Measurements from ENCODE around the gene USF3. TPM values are rescaled to one million over a fixed set of nuclear protein-coding genes. Genes with fewer than 3 reads are reported as not detected.
A peak's percentile ranks its signal among the peaks of the same experiment; 100 is the strongest.

USF3 gene
- total and polyA plus RNA-seq, 2 experiments from 2014 or later, result 10.1 to 23.5 TPM

DNA sequence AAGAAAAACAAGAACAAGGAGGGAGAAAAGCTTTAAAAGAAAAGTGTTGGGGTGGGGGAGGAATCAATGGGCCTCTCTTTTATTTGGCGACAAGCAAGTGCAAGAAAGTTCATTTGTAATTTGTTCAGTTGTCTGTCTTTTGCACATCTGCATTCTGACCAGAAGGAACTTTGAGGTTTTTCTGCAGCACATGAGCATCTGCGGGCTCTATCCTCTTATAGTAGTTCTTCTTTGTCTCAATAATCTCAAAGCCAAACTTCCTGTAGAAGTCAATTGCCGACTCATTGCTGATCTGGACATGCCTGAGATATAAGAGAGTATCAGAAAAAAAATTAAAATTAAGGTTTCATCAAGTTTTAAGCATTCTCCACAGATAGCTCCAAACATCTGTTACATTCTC lies 25.2 kb upstream of the USF3 start:
- Histone ChIP-seq H3K4me2 (no peak overlapping the region), H3K36me3 (ENCODE audit: insufficient read depth) (peaks cover 29% of the 10 kb centered on the region; the same call in 1 of the 2 replicates), H3F3A (replicated peaks; ENCODE audit: low read depth) (no peaks in the 10 kb centered on the region), H3K79me2 (replicated peaks; ENCODE audit: insufficient read depth) (peaks cover 39% of the 10 kb centered on the region), H3K27me3 (ENCODE audit: insufficient read depth) (no peaks in the 10 kb centered on the region), H3K4me1 (ENCODE audit: insufficient read depth) (no peaks in the 10 kb centered on the region), H2AFZ (no peak overlapping the region), H4K20me1 (replicated peaks; ENCODE audit: insufficient read depth) (peaks cover under 1% of the 10 kb centered on the region; the same call in 1 of the 2 replicates), H3K27ac (ENCODE audit: low read depth) (no peak overlapping the region), H3K4me3 (no peak overlapping the region), H3K9me2 (ENCODE audit: insufficient read depth) (no peaks in the 10 kb centered on the region)
- Mint-ChIP-seq H3K9me3 (no peaks in the 10 kb centered on the region), H3K27me3 (ENCODE audit: insufficient read depth, low read depth, poor library complexity) (peaks cover 2% of the 10 kb centered on the region), H3K36me3 (ENCODE audit: low read depth) (peaks cover 58% of the 10 kb centered on the region), H3K27ac (peak overlapping the region; percentile 78; the same call in 1 of the 2 replicates), H3K4me3 (no peak overlapping the region), H3K4me1 (peaks cover 8% of the 10 kb centered on the region; the same call in 2 of the 3 replicates)
- DNase-seq (ENCODE audit: low spot score) (no peak), ATAC-seq (no peak)
- TF ChIP-seq ZNF114 (CRISPR knock-in tag; IDR thresholded peaks at IDR 0.05), result no peak

DNA sequence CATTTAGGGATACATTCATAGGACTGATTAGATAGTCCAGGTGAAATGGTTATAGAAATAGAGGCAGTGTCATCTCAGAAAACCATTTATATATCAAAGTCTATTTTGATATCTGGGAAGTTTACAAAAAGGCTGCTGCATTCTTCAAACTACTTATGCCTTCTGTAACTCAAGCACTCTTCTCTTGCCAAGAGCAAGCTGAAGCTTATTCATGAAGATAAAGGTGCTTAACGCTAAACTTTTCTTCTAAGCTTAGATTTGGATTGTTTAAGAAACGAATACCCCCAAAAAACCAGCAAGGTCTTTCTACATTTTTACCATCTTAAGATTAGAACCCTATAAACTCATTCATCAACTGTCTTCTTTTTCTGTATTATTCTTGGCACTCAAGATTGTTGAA lies 23.3 kb upstream of the USF3 start:
- Histone ChIP-seq H3K79me2 (replicated peaks; ENCODE audit: insufficient read depth) (peaks cover 21% of the 10 kb centered on the region), H4K20me1 (replicated peaks; ENCODE audit: insufficient read depth) (peaks cover 4% of the 10 kb centered on the region; the same call in 1 of the 2 replicates), H3K4me3 (no peak overlapping the region), H3K27me3 (ENCODE audit: insufficient read depth) (no peaks in the 10 kb centered on the region), H3K27ac (ENCODE audit: low read depth) (no peak overlapping the region), H3K36me3 (ENCODE audit: insufficient read depth) (peaks cover 29% of the 10 kb centered on the region; the same call in 1 of the 2 replicates), H2AFZ (no peak overlapping the region), H3F3A (replicated peaks; ENCODE audit: low read depth) (no peaks in the 10 kb centered on the region), H3K4me2 (no peak overlapping the region), H3K4me1 (ENCODE audit: insufficient read depth) (no peaks in the 10 kb centered on the region), H3K9me2 (ENCODE audit: insufficient read depth) (no peaks in the 10 kb centered on the region)
- H3K9me3 Mint-ChIP-seq, result no peaks in the 10 kb centered on the region
- ATAC-seq (no peak), DNase-seq (ENCODE audit: low spot score) (no peak)
- no peak overlapping the region for H3K27ac Mint-ChIP-seq
- peaks cover 7% of the 10 kb centered on the region for H3K27me3 Mint-ChIP-seq (ENCODE audit: insufficient read depth, low read depth, poor library complexity)
- H3K36me3 Mint-ChIP-seq (ENCODE audit: low read depth), result peaks cover 55% of the 10 kb centered on the region
- TF ChIP-seq, protein P1, sequence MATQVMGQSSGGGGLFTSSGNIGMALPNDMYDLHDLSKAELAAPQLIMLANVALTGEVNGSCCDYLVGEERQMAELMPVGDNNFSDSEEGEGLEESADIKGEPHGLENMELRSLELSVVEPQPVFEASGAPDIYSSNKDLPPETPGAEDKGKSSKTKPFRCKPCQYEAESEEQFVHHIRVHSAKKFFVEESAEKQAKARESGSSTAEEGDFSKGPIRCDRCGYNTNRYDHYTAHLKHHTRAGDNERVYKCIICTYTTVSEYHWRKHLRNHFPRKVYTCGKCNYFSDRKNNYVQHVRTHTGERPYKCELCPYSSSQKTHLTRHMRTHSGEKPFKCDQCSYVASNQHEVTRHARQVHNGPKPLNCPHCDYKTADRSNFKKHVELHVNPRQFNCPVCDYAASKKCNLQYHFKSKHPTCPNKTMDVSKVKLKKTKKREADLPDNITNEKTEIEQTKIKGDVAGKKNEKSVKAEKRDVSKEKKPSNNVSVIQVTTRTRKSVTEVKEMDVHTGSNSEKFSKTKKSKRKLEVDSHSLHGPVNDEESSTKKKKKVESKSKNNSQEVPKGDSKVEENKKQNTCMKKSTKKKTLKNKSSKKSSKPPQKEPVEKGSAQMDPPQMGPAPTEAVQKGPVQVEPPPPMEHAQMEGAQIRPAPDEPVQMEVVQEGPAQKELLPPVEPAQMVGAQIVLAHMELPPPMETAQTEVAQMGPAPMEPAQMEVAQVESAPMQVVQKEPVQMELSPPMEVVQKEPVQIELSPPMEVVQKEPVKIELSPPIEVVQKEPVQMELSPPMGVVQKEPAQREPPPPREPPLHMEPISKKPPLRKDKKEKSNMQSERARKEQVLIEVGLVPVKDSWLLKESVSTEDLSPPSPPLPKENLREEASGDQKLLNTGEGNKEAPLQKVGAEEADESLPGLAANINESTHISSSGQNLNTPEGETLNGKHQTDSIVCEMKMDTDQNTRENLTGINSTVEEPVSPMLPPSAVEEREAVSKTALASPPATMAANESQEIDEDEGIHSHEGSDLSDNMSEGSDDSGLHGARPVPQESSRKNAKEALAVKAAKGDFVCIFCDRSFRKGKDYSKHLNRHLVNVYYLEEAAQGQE (IDR thresholded peaks at IDR 0.05; ENCODE audit: unreplicated experiment), result no peak
- no peak for TF ChIP-seq JUNB (IDR thresholded peaks at IDR 0.05; ENCODE audit: unreplicated experiment)
- TF ChIP-seq, protein P2, sequence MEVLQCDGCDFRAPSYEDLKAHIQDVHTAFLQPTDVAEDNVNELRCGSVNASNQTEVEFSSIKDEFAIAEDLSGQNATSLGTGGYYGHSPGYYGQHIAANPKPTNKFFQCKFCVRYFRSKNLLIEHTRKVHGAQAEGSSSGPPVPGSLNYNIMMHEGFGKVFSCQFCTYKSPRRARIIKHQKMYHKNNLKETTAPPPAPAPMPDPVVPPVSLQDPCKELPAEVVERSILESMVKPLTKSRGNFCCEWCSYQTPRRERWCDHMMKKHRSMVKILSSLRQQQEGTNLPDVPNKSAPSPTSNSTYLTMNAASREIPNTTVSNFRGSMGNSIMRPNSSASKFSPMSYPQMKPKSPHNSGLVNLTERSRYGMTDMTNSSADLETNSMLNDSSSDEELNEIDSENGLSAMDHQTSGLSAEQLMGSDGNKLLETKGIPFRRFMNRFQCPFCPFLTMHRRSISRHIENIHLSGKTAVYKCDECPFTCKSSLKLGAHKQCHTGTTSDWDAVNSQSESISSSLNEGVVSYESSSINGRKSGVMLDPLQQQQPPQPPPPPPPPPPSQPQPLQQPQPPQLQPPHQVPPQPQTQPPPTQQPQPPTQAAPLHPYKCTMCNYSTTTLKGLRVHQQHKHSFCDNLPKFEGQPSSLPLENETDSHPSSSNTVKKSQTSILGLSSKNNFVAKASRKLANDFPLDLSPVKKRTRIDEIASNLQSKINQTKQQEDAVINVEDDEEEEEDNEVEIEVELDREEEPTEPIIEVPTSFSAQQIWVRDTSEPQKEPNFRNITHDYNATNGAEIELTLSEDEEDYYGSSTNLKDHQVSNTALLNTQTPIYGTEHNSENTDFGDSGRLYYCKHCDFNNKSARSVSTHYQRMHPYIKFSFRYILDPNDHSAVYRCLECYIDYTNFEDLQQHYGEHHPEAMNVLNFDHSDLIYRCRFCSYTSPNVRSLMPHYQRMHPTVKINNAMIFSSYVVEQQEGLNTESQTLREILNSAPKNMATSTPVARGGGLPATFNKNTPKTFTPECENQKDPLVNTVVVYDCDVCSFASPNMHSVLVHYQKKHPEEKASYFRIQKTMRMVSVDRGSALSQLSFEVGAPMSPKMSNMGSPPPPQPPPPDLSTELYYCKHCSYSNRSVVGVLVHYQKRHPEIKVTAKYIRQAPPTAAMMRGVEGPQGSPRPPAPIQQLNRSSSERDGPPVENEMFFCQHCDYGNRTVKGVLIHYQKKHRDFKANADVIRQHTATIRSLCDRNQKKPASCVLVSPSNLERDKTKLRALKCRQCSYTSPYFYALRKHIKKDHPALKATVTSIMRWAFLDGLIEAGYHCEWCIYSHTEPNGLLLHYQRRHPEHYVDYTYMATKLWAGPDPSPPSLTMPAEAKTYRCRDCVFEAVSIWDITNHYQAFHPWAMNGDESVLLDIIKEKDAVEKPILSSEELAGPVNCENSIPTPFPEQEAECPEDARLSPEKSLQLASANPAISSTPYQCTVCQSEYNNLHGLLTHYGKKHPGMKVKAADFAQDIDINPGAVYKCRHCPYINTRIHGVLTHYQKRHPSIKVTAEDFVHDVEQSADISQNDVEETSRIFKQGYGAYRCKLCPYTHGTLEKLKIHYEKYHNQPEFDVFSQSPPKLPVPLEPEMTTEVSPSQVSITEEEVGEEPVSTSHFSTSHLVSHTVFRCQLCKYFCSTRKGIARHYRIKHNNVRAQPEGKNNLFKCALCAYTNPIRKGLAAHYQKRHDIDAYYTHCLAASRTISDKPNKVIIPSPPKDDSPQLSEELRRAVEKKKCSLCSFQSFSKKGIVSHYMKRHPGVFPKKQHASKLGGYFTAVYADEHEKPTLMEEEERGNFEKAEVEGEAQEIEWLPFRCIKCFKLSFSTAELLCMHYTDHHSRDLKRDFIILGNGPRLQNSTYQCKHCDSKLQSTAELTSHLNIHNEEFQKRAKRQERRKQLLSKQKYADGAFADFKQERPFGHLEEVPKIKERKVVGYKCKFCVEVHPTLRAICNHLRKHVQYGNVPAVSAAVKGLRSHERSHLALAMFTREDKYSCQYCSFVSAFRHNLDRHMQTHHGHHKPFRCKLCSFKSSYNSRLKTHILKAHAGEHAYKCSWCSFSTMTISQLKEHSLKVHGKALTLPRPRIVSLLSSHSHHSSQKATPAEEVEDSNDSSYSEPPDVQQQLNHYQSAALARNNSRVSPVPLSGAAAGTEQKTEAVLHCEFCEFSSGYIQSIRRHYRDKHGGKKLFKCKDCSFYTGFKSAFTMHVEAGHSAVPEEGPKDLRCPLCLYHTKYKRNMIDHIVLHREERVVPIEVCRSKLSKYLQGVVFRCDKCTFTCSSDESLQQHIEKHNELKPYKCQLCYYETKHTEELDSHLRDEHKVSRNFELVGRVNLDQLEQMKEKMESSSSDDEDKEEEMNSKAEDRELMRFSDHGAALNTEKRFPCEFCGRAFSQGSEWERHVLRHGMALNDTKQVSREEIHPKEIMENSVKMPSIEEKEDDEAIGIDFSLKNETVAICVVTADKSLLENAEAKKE (CRISPR knock-in tag; IDR thresholded peaks at IDR 0.05), result no peak
- TF ChIP-seq, protein P3, sequence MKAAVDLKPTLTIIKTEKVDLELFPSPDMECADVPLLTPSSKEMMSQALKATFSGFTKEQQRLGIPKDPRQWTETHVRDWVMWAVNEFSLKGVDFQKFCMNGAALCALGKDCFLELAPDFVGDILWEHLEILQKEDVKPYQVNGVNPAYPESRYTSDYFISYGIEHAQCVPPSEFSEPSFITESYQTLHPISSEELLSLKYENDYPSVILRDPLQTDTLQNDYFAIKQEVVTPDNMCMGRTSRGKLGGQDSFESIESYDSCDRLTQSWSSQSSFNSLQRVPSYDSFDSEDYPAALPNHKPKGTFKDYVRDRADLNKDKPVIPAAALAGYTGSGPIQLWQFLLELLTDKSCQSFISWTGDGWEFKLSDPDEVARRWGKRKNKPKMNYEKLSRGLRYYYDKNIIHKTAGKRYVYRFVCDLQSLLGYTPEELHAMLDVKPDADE (IDR thresholded peaks at IDR 0.05), result no peak
- TF ChIP-seq STAT1 (IDR thresholded peaks at IDR 0.05; ENCODE audit: unreplicated experiment), result no peak
- peaks cover 2% of the 10 kb centered on the region; the same call in 2 of the 3 replicates for H3K4me1 Mint-ChIP-seq
- no peak overlapping the region for H3K4me3 Mint-ChIP-seq
